ENCODE measurements around the gene SYNJ2. TPM values are rescaled to one million over a fixed set of nuclear protein-coding genes. Genes with fewer than 3 reads are reported as not detected.

Gene SYNJ2
- total and polyA plus RNA-seq, 2 of the 4 experiments (the other 2 are of a cell fraction): 40.8 to 45.2 TPM

DNA sequence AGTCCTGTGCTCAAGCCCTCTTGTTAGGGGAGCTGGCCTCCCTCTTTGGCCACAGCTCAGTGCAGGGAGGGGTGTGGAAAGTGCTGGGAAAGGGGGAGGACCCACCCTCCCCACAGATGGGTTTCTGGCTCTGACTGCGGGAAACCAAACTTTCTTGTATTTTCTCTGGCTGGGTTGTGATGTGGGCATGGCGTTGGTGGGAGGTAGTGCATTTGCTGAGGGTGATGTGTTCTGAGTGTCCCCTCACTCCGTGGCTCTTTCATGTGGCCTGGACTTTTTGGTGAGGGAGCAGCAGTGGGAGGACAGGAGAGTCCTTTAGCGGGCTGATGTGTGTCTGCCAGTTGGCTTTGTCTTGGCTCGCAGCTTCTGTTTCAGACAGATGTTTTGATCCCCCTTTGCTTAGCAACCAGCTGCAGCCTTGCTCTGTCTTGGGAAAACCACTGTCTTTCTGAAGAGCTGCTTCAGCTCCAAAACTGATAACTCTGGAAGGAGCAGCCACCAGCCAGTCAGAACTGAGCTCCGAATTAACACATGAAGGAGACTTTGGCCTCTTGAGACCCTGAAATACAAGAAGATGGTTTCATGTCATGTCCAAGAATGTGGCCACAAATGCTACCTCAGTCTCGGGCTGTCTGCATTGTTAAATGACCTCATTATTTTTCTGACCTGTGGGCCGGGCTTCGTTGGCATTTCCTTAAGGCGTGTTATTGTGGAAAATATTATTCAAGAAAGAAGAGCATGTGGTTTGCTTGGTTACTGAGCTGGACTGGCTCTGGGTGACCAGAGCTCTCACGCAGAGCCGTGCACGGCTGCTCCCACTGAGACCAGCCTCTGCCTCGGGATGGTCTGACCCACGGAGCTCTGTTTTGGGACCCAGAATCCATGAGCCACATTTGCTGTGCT lies 21.5 kb downstream of the SYNJ2 start:
- 52% methylated on average over 8 of the region's 15 CpGs; no CpG with 5 or more reads in 1 of the 2 experiments for WGBS, 2 experiments (ENCODE audit: extremely low coverage in 2 of 2, insufficient read length in 1 of 2)
- Histone ChIP-seq H3K14ac (replicated peaks; ENCODE audit: low read depth, low read length) (peak overlapping the region; percentile 66), H2BK20ac (ENCODE audit: low read depth, low read length) (peak overlapping the region; percentile 71), H2BK5ac (ENCODE audit: low read depth, low read length, poor library complexity, severe bottlenecking) (peak overlapping the region; percentile 47), H3K4me1 (ENCODE audit: control insufficient read depth, insufficient read depth, low read length) (peaks cover 39% of the 10 kb centered on the region), H3K79me1 (ENCODE audit: low read depth in 1 of 2, low read length in 2 of 2) (peaks cover 37 to 89% of the 10 kb centered on the region in 2 experiments), H2BK15ac (ENCODE audit: low read depth, low read length) (peak overlapping the region; percentile 26; the same call in 2 of the 3 replicates), H3K9me1 (ENCODE audit: insufficient read depth, low read length) (peaks cover 54% of the 10 kb centered on the region), H2AFZ (replicated peaks; ENCODE audit: low read length, poor library complexity) (peak overlapping the region; percentile 69), H3K4ac (ENCODE audit: low read depth, low read length) (peak overlapping the region; percentile 76), H4K91ac (ENCODE audit: insufficient read depth, low read depth, low read length) (peak overlapping the region; percentile 71), H4K5ac (ENCODE audit: low read depth, low read length) (peak overlapping the region; percentile 47), H3K27me3 (ENCODE audit: control insufficient read depth, insufficient read depth, low read length) (no peaks in the 10 kb centered on the region), H3K9me3 (ENCODE audit: control insufficient read depth, insufficient read depth, low read length) (no peaks in the 10 kb centered on the region), H3K18ac (ENCODE audit: low read depth, low read length) (peak overlapping the region; percentile 78), H3K9ac (ENCODE audit: low read depth, low read length) (peak overlapping the region; percentile 60; the same call in 1 of the 2 replicates), H2BK120ac (ENCODE audit: low read depth, low read length) (peak overlapping the region; percentile 54), H3K4me3 (ENCODE audit: insufficient read depth, low read depth, low read length) (no peak overlapping the region), H3K56ac (ENCODE audit: extremely low read depth, insufficient read depth, low read length) (peak overlapping the region; percentile 34; the same call in 1 of the 2 replicates), H4K8ac (ENCODE audit: low read depth in 2 of 2, low read length in 2 of 2) (peak overlapping the region; percentile 8 to 71; a peak in 3 of 4 replicates), H3K27ac (ENCODE audit: insufficient read depth, low read length) (peak overlapping the region; percentile 63), H3K23ac (ENCODE audit: low read depth, low read length) (peak overlapping the region; percentile 77), H3K4me2 (ENCODE audit: low read depth, low read length) (peak overlapping the region; percentile 78), H2AK9ac (replicated peaks; ENCODE audit: low read depth, low read length, poor library complexity) (peak overlapping the region; percentile 93), H4K20me1 (ENCODE audit: insufficient read depth, low read length) (peaks cover 44% of the 10 kb centered on the region), H3K36me3 (ENCODE audit: control insufficient read depth, insufficient read depth, low read length) (peaks cover 2% of the 10 kb centered on the region; the same call in 1 of the 2 replicates), H2AK5ac (ENCODE audit: low read depth, low read length) (peak overlapping the region; percentile 70)
- TF ChIP-seq, protein P1, sequence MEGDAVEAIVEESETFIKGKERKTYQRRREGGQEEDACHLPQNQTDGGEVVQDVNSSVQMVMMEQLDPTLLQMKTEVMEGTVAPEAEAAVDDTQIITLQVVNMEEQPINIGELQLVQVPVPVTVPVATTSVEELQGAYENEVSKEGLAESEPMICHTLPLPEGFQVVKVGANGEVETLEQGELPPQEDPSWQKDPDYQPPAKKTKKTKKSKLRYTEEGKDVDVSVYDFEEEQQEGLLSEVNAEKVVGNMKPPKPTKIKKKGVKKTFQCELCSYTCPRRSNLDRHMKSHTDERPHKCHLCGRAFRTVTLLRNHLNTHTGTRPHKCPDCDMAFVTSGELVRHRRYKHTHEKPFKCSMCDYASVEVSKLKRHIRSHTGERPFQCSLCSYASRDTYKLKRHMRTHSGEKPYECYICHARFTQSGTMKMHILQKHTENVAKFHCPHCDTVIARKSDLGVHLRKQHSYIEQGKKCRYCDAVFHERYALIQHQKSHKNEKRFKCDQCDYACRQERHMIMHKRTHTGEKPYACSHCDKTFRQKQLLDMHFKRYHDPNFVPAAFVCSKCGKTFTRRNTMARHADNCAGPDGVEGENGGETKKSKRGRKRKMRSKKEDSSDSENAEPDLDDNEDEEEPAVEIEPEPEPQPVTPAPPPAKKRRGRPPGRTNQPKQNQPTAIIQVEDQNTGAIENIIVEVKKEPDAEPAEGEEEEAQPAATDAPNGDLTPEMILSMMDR (conservative IDR thresholded peaks at IDR 0.05; ENCODE audit: low read depth, low read length): no peak
- TF ChIP-seq CEBPB (IDR thresholded peaks at IDR 0.05; ENCODE audit: low read depth, low read length) (no peak), POLR2A (IDR thresholded peaks at IDR 0.05; ENCODE audit: low read depth, low read length) (peak; percentile 64), RAD21 (IDR thresholded peaks at IDR 0.05; ENCODE audit: low read length) (0 out of 2 replicates have a peak, but pooled peaks have one; percentile 6), SMC3 (IDR thresholded peaks at IDR 0.05; ENCODE audit: low read depth, low read length) (no peak), MXI1 (IDR thresholded peaks at IDR 0.05; ENCODE audit: borderline replicate concordance, low read depth, low read length) (no peak), FOS (IDR thresholded peaks at IDR 0.05; ENCODE audit: low read depth, low read length) (0 out of 2 replicates have a peak, but pooled peaks have one; percentile 6), MAZ (IDR thresholded peaks at IDR 0.05; ENCODE audit: borderline replicate concordance, low read depth, low read length) (peak; percentile 11; the same call in 1 of the 2 replicates), RCOR1 (IDR thresholded peaks at IDR 0.05; ENCODE audit: insufficient replicate concordance, low read length) (no peak), CHD1 (IDR thresholded peaks at IDR 0.05; ENCODE audit: low read depth, low read length) (no peak)
- ChIA-PET POLR2A (ENCODE audit: unreplicated experiment) (no interaction called here), CTCF (interaction anchor here (0.6 kb wide), 1 partner anchor 14 kb away, joined by 3 read pairs; no protein-coding TSS in a partner anchor)
- intact Hi-C loops (cut with micrococcal nuclease) (no loop called here), in situ Hi-C loops (cut with MboI; ENCODE audit: low sequenced_read_pairs) (no loop called here), dilution Hi-C loops (cut with HindIII; ENCODE audit: low sequenced_read_pairs, unreplicated experiment) (no loop called here)
- peak; percentile 71 for ATAC-seq (ENCODE audit: low read depth)
- peak; percentile 81 for DNase-seq
- no TSS peak for BruUV-seq (replicated peaks)
